ENCODE measurements around the gene OGA.
"Not testable (repeated sequence)": the region's sequence is repeated elsewhere in the genome, so short reads cannot be mapped to it uniquely, and the experiment has no call there.

Gene OGA

GRCh38 chr10:101807158-101807557 is 11.1 kb downstream of the OGA start:
- no peak for TF ChIP-seq CTCF (IDR thresholded peaks at IDR 0.05; ENCODE audit: low read depth, low read length)
- no peak for DNase-seq (ENCODE audit: low read depth in 2 of 2)
- no peak overlapping the region for H3K4me3 ChIP-seq (replicated peaks in 1 of 2; ENCODE audit: low read depth in 2 of 2, low read length in 2 of 2)

GRCh38 chr10:101803511-101803910 is 14.7 kb downstream of the OGA start:
- peak in 1 of 2 donors; percentile 26 for DNase-seq (ENCODE audit: low read depth in 2 of 2)
- TF ChIP-seq CTCF (IDR thresholded peaks at IDR 0.05; ENCODE audit: low read depth, low read length) = no peak

GRCh38 chr10:101797403-101798059 is 20.7 kb downstream of the OGA start:
- DNase-seq (ENCODE audit: low read depth in 2 of 2) = no peak
- no peak for TF ChIP-seq CTCF (IDR thresholded peaks at IDR 0.05; ENCODE audit: low read depth, low read length)

More at GRCh38 chr10:101803511-101803910, 14.7 kb downstream of the OGA start:
- no peak overlapping the region for H3K4me3 ChIP-seq (replicated peaks in 1 of 2; ENCODE audit: low read depth in 2 of 2, low read length in 2 of 2)

GRCh38 chr10:101793526-101793925 is 24.7 kb downstream of the OGA start:
- no peak for DNase-seq (ENCODE audit: low read depth in 2 of 2)
- no peak overlapping the region for H3K4me3 ChIP-seq (replicated peaks in 1 of 2; ENCODE audit: low read depth in 2 of 2, low read length in 2 of 2)
- no peak for TF ChIP-seq CTCF (IDR thresholded peaks at IDR 0.05; ENCODE audit: low read depth, low read length)

More at GRCh38 chr10:101797403-101798059, 20.7 kb downstream of the OGA start:
- no peak overlapping the region for H3K4me3 ChIP-seq (replicated peaks in 1 of 2; ENCODE audit: low read depth in 2 of 2, low read length in 2 of 2)

GRCh38 chr10:101789686-101790085 is 28.6 kb downstream of the OGA start:
- H3K4me3 ChIP-seq (replicated peaks in 1 of 2; ENCODE audit: low read depth in 2 of 2, low read length in 2 of 2) = no peak overlapping the region
- TF ChIP-seq CTCF (IDR thresholded peaks at IDR 0.05; ENCODE audit: low read depth, low read length) = no peak
- no peak for DNase-seq (ENCODE audit: low read depth in 2 of 2)

GRCh38 chr10:101789231-101789630 is 29.0 kb downstream of the OGA start:
- H3K4me3 ChIP-seq (replicated peaks in 1 of 2; ENCODE audit: low read depth in 2 of 2, low read length in 2 of 2); DNase-seq (ENCODE audit: low read depth in 2 of 2): not testable (repeated sequence)

GRCh38 chr10:101785801-101786200 is 32.4 kb downstream of the OGA start:
- DNase-seq (ENCODE audit: low read depth in 2 of 2) = no peak
- no peak overlapping the region for H3K4me3 ChIP-seq (replicated peaks in 1 of 2; ENCODE audit: low read depth in 2 of 2, low read length in 2 of 2)
- no peak for TF ChIP-seq CTCF (IDR thresholded peaks at IDR 0.05; ENCODE audit: low read depth, low read length)

All from cardiac fibroblast (primary cell).